K562 (cell line): ENCODE data around the gene TSHR. TPM values are rescaled to one million over a fixed set of nuclear protein-coding genes. Genes with fewer than 3 reads are reported as not detected.

ENCODE experiments used
- ATAC-seq: fragments of 200-7000 bp; cut with Tn5 transposase; 3 replicates; pipeline ENCODE4 v1.9.1; 2020; ENCODE audit warnings: moderate library complexity
- BruUV-seq: library from RNA; stranded (reverse); fragments of 400-500 nt; replicated peaks from 2 replicates; lab custom pipeline; 2021; lab: Mats Ljungman, UMichigan
- CTCF ChIA-PET: fragments of 300-600 bp; formaldehyde crosslinking; extraction: SDS; loops from one replicate; lab custom pipeline; 2021; ENCODE audit warnings: low intra/inter-chr PET ratio; lab: Yijun Ruan, JAX
- POLR2A ChIA-PET: fragments of 300-600, 350-650 bp; sonication (Branson Sonifier 250); formaldehyde crosslinking; extraction: SDS; loops from one replicate; lab custom pipeline; 2021; ENCODE audit warnings: antibody characterized with exemption, inconsistent platforms; lab: Yijun Ruan, JAX
- DNase-seq, 4 experiments: peaks; one replicate each; pipeline versions ENCODE4 v3.0.0 to v3.0.0-alpha.2; 2011 to 2018; ENCODE audit warnings: low spot score in 3 of 4, mixed read lengths in 3 of 4; ENCODE audit errors: extremely low read depth in 1 of 4
- FAIRE-seq: peaks from 2 replicates; lab custom pipeline; 2011; peaks lifted over from hg19 to GRCh38; lab: Jason Lieb, UNC
- H2AFZ ChIP-seq: 2 replicates; pipeline ENCODE4 v1.6.0; 2011; ENCODE audit warnings: low read depth, low read length, control low read depth, inconsistent platforms
- H3K27ac ChIP-seq: fragments of 200-600 bp; 3 replicates; pipeline ENCODE4 v1.8.0; 2011; ENCODE audit warnings: low read depth, mild to moderate bottlenecking, control low read depth, inconsistent platforms, low read length, moderate library complexity, mixed read lengths; ENCODE audit errors: extremely low read depth
- H3K27me3 ChIP-seq, 2 experiments: fragments of 300-600 bp in 1 of 2; 2 replicates in 1 of 2; 3 replicates in 1 of 2; pipeline versions ENCODE4 v1.6.0 to v1.8.0; 2011; ENCODE audit warnings: inconsistent platforms in 2 of 2, low read length in 2 of 2, mild to moderate bottlenecking in 1 of 2, mixed read lengths in 1 of 2, moderate library complexity in 1 of 2; ENCODE audit not compliant: control insufficient read depth in 2 of 2, insufficient read depth in 2 of 2
- H3K36me3 ChIP-seq: fragments of 300-600 bp; 3 replicates; pipeline ENCODE4 v1.8.0; 2011; ENCODE audit warnings: mild to moderate bottlenecking, low read length, inconsistent platforms; ENCODE audit not compliant: control insufficient read depth, insufficient read depth
- H3K4me1 ChIP-seq, 2 experiments: fragments of 200-600 bp in 1 of 2; replicated peaks in 1 of 2; 2 replicates in 1 of 2; 3 replicates in 1 of 2; pipeline versions ENCODE4 v1.5.1 to v1.8.0; 2011; ENCODE audit warnings: inconsistent platforms in 2 of 2, low read length in 2 of 2, mild to moderate bottlenecking in 1 of 2, mixed read lengths in 1 of 2, moderate library complexity in 1 of 2; ENCODE audit not compliant: control insufficient read depth in 2 of 2, insufficient read depth in 2 of 2
- H3K4me2 ChIP-seq: 2 replicates; pipeline ENCODE4 v1.6.1; 2011; ENCODE audit warnings: low read length, control low read depth, inconsistent platforms, mixed read lengths; ENCODE audit not compliant: insufficient read depth
- H3K4me3 ChIP-seq: fragments of 200-600 bp; sonication (generic), shearing (Covaris generic); 2 replicates; pipeline ENCODE4 v1.5.1; 2016; ENCODE audit warnings: control low read depth, inconsistent platforms
- H3K79me2 ChIP-seq: fragments of 200-600 bp; 3 replicates; pipeline ENCODE4 v1.8.0; 2011; ENCODE audit warnings: low read length, inconsistent platforms; ENCODE audit not compliant: control insufficient read depth, insufficient read depth
- H3K9ac ChIP-seq, 2 experiments: 2 replicates each; pipeline versions ENCODE4 v1.6.0 to v1.6.1; 2011; ENCODE audit warnings: low read depth in 2 of 2, low read length in 2 of 2, control low read depth in 1 of 2, inconsistent platforms in 1 of 2, mild to moderate bottlenecking in 1 of 2, mixed read lengths in 1 of 2; ENCODE audit not compliant: insufficient read depth in 1 of 2
- H3K9me1 ChIP-seq: one replicate; pipeline ENCODE4 v1.6.0; 2011; ENCODE audit warnings: inconsistent platforms, mild to moderate bottlenecking, low read length, moderate library complexity; ENCODE audit not compliant: control insufficient read depth, insufficient read depth
- H3K9me3 ChIP-seq: replicated peaks from 2 replicates; pipeline ENCODE4 v1.5.1; 2011; ENCODE audit warnings: low read depth, low read length, inconsistent platforms; ENCODE audit not compliant: control insufficient read depth, insufficient read depth
- H4K20me1 ChIP-seq: replicated peaks from 2 replicates; pipeline ENCODE4 v1.6.1; 2011; ENCODE audit warnings: low read length, inconsistent platforms, mixed read lengths; ENCODE audit not compliant: control insufficient read depth, insufficient read depth
- ARNT ChIP-seq, 2 experiments: fragments of 450-650 bp; IDR thresholded peaks; 2 replicates each; pipeline ENCODE4 v1.6.1; 2016; ENCODE audit warnings: mild to moderate bottlenecking in 1 of 2
- MED1 ChIP-seq: sonication (generic); formaldehyde crosslinking; IDR thresholded peaks from 2 replicates; pipeline ENCODE4 v1.8.1; 2023; ENCODE audit warnings: missing genetic modification reagents, borderline replicate concordance
- MEF2A ChIP-seq: IDR thresholded peaks from 2 replicates; pipeline ENCODE4 v1.6.1; 2011; ENCODE audit warnings: low read depth, mild to moderate bottlenecking, low read length, moderate library complexity; ENCODE audit not compliant: control insufficient read depth
- NCOA1 ChIP-seq: fragments of 450-650 bp; IDR thresholded peaks from 2 replicates; pipeline ENCODE4 v1.6.1; 2016; ENCODE audit warnings: low read depth
- SMARCA4 ChIP-seq: fragments of 450-650 bp; IDR thresholded peaks from 2 replicates; pipeline ENCODE4 v1.6.1; 2016
- SREBF1 ChIP-seq: fragments of 150-350 bp; IDR thresholded peaks from 2 replicates; pipeline ENCODE4 v1.6.1; 2014; ENCODE audit warnings: antibody characterized with exemption, low read depth, low read length, borderline replicate concordance
- ZNF436 ChIP-seq: fragments of 250-450, 450-650 bp; sonication (Bioruptor Pico); formaldehyde crosslinking; IDR thresholded peaks from 2 replicates; pipeline ENCODE4 v1.7.0; 2020; ENCODE audit warnings: mild to moderate bottlenecking
- ZNF589 ChIP-seq: fragments of 200-800 bp; sonication (Bioruptor generic); IDR thresholded peaks from 2 replicates; pipeline ENCODE4 v1.6.1; 2016; ENCODE audit warnings: low read depth, missing genetic modification characterization, missing compliant biosample characterization
- ZNF766 ChIP-seq: fragments of 200-800 bp; sonication (Bioruptor generic); conservative IDR thresholded peaks from 2 replicates; pipeline ENCODE4 v1.6.1; 2016; ENCODE audit warnings: missing genetic modification characterization, missing compliant biosample characterization
- WGBS: fragments of 100-300 bp; shearing (Covaris generic); methylation state at CpG from one replicate; pipeline ENCODE4 v1.1.6; 2016; ENCODE audit warnings: low coverage, mixed read lengths; ENCODE audit not compliant: insufficient coverage; ENCODE audit errors: missing lambda C conversion rate; 5-methylcytosine and 5-hydroxymethylcytosine counted together
- in situ Hi-C: fragments of 300-500 bp; cut with MboI; formaldehyde crosslinking; loops from 4 replicates; pipeline ENCODE4 v1.15.0; 2018; ENCODE audit warnings: inconsistent platforms, mixed read lengths
- intact Hi-C: fragments of 100-400 bp; cut with micrococcal nuclease; formaldehyde crosslinking; loops from 2 replicates; pipeline ENCODE4 v1.14.2; 2022
- polyA plus RNA-seq, 8 experiments: library from polyadenylated mRNA; depleted of rRNA in 4 of 8; stranded (reverse) in 5 of 8; unstranded in 3 of 8; fragments of >200 nt; fragmentation: Nextera tagmentation in 2 of 8; fragmentation: Illumina TruSeq in 1 of 8; extraction: Ambion mirVana in 2 of 8; extraction: Trizol in 1 of 8; gene quantifications; 2 replicates each; pipeline versions ENCODE4 v1.2.1 to v1.2.3, GENCODE V29; 2011 to 2014; ENCODE audit warnings: inconsistent platforms in 1 of 8, missing spikeins in 1 of 8
- total RNA-seq, 7 experiments: library from RNA; depleted of rRNA in 6 of 7; stranded (reverse); fragments of >200 nt in 6 of 7; fragmentation: Illumina TruSeq in 2 of 7; extraction: Trizol in 2 of 7; gene quantifications; 2 replicates each; pipeline versions ENCODE4 v1.2.1 to v1.2.3, GENCODE V29; 2011 to 2021; ENCODE audit warnings: low replicate concordance in 1 of 7
- TF ChIP-seq, protein P1 (sequence below): sonication (generic); IDR thresholded peaks from 2 replicates; pipeline ENCODE4 v1.6.1; 2016

Gene TSHR
- total and polyA plus RNA-seq, 9 of the 15 experiments (the other 6 are each of a cell fraction or from before 2014, with no cell fraction given), result 0.01 to 0.10 TPM; not detected in 7

DNA sequence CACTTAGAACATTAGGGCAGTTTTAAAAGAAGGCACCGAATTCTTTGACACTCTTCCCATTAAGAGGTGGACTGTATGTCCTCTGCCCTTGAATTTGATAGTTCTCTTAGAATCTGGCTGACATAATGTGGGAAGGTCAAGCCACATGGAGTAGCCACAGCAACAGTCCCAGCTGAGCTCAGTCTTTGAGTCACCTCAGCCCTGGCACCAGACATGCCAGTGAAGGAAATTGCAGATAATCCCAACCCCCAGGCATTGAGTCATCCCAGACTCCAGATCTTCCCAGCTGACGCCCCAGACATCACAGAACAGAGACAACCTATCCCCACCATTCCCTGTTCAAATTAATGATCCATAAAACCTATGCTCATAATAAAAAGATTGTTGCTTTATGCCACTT lies 181.9 kb downstream of the TSHR start:
- no peak for DNase-seq
- no peaks in the 10 kb centered on the region for H3K36me3 ChIP-seq
- ATAC-seq, result no peak
- no peaks in the 10 kb centered on the region for H3K27me3 ChIP-seq
- intact Hi-C loops (no loop called here), in situ Hi-C loops (no loop called here)
- no peaks in the 10 kb centered on the region for H3K4me1 ChIP-seq
- H4K20me1 ChIP-seq, result no peaks in the 10 kb centered on the region
- no peaks in the 10 kb centered on the region for H3K9me1 ChIP-seq
- no TSS peak for BruUV-seq
- WGBS, result 0% methylated on average over 2 of the region's 2 CpGs
- no peaks in the 10 kb centered on the region for H3K79me2 ChIP-seq
- no peak overlapping the region for H3K9ac ChIP-seq
- no peak overlapping the region for H3K4me2 ChIP-seq
- H3K27ac ChIP-seq, result no peak overlapping the region
- no peak for FAIRE-seq
- TF ChIP-seq ZNF766 (no peak), ARNT (IDR thresholded peaks at IDR 0.05) (no peak)
- TF ChIP-seq, protein P1, sequence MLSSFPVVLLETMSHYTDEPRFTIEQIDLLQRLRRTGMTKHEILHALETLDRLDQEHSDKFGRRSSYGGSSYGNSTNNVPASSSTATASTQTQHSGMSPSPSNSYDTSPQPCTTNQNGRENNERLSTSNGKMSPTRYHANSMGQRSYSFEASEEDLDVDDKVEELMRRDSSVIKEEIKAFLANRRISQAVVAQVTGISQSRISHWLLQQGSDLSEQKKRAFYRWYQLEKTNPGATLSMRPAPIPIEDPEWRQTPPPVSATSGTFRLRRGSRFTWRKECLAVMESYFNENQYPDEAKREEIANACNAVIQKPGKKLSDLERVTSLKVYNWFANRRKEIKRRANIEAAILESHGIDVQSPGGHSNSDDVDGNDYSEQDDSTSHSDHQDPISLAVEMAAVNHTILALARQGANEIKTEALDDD, result no peak
- H3K9me3 ChIP-seq, result no peaks in the 10 kb centered on the region
- ChIA-PET POLR2A (no interaction called here), CTCF (no interaction called here)
- no peak overlapping the region for H3K4me3 ChIP-seq
- H2AFZ ChIP-seq, result no peak overlapping the region

DNA sequence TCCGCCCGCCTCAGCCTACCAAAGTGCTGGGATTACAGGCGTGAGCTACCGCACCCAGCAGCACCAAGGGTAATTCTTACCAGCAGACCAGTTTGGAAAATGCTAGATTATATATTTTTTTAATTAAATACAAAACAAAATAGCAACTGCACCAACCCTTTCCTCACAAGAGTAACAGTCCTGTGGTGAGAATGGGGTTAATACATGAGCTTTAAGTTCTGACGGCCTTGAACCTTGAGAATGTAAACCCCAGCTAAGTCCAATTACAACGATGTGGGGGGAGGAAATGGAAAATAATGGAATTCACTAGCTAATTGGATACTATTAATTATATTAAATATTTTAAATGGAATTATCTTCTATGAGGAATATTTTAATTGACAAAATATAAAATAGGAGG lies 183.0 kb downstream of the TSHR start:
- ATAC-seq (no peak), FAIRE-seq (no peak), DNase-seq (no peak)
- Histone ChIP-seq H3K4me2 (no peak overlapping the region), H3K9me3 (no peaks in the 10 kb centered on the region), H3K27me3 (no peaks in the 10 kb centered on the region; a peak in 1 of 5 replicates), H3K9ac (no peak overlapping the region), H3K4me3 (no peak overlapping the region), H3K4me1 (no peaks in the 10 kb centered on the region), H3K36me3 (no peaks in the 10 kb centered on the region), H3K27ac (no peak overlapping the region), H4K20me1 (no peaks in the 10 kb centered on the region), H3K9me1 (no peaks in the 10 kb centered on the region), H2AFZ (no peak overlapping the region), H3K79me2 (no peaks in the 10 kb centered on the region)
- 23% methylated on average over 4 of the region's 6 CpGs for WGBS
- TF ChIP-seq NCOA1 (no peak), SREBF1 (no peak), ZNF436 (CRISPR knock-in tag) (no peak), SMARCA4 (no peak), ZNF589 (CRISPR knock-in tag) (no peak), MED1 (CRISPR knock-in tag) (no peak), MEF2A (no peak)
- in situ Hi-C loops, result no loop called here
- ChIA-PET CTCF (no interaction called here), POLR2A (interaction anchor here (0.7 kb wide), 1 partner anchor 142 kb away, joined by 4 read pairs; no protein-coding TSS in a partner anchor)
- intact Hi-C loops, result no loop called here
- BruUV-seq, result no TSS peak
